Renal cortical epithelial cell (primary cell): ENCODE results near the gene STARD4. TPM values are rescaled to one million over a fixed set of nuclear protein-coding genes. Genes with fewer than 3 reads are reported as not detected.

ENCODE experiments used
- DNase-seq: peaks from one replicate; pipeline ENCODE4 v3.0.0-alpha.2; 2011; ENCODE audit warnings: low read depth
- total RNA-seq: library from RNA; depleted of rRNA; stranded (reverse); fragments of >200 nt; gene quantifications from 2 replicates; pipeline ENCODE4 v1.2.3, GENCODE V29; 2014

STARD4 gene
- total RNA-seq, 1 donor from 2014 or later = 29.5 TPM

DNA sequence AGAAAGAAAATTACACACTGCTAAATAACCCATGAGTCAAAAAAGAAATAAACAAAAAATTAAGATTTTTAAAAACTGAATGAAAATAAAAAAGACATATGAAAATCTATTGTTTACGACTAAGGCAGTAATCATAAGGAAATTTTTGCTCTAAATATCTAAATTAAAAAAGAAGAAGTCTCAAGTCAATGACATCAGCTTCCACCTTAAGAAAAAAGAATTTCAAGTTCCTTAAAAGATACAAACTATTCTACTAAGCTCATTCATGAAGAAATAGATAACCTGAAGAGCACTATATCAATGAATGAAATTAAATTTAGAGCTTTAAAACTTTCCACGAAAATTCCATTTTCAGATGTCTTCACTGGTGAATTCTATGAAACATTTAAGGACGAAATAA lies 15.7 kb upstream of the STARD4 start:
- no peak for DNase-seq

DNA sequence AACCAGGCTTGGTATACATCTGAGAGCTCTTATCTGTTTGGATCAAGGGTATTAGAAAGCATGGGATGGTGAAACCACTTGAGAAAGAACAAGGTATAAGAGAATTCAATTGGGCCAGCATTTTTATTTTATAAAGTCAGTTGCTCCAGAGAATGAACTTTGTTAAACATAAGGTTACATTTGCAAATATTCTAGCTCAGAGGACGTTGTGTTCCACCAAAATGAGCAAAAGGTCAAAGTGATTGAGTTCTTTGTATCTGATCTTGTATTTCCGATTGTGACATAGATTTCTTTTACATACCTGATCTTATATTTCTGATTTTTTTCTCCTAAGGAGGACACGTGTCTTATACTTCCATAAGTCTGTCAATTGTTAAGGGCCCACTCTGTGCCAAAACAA lies 8.6 kb upstream of the STARD4 start:
- DNase-seq = no peak

DNA sequence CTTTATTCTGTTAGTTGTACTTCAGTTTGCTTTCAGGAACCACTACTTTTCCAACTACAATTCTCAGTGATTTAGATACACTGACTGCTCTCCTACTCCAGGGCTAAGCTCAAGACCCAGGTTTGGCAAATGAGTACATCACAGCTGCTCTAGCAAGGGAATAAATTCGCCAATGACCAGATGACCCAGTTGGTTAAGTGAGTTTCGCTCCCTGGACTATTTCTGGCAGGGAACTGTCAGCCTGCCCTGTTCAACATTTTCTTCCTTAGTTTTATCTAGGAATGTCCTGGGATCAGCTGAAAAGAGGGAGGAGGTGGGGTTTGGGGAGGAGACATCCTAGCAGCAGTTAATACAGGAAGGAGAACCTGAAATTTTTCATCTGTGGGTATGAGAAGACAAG lies 6.4 kb upstream of the STARD4 start:
- DNase-seq = no peak

DNA sequence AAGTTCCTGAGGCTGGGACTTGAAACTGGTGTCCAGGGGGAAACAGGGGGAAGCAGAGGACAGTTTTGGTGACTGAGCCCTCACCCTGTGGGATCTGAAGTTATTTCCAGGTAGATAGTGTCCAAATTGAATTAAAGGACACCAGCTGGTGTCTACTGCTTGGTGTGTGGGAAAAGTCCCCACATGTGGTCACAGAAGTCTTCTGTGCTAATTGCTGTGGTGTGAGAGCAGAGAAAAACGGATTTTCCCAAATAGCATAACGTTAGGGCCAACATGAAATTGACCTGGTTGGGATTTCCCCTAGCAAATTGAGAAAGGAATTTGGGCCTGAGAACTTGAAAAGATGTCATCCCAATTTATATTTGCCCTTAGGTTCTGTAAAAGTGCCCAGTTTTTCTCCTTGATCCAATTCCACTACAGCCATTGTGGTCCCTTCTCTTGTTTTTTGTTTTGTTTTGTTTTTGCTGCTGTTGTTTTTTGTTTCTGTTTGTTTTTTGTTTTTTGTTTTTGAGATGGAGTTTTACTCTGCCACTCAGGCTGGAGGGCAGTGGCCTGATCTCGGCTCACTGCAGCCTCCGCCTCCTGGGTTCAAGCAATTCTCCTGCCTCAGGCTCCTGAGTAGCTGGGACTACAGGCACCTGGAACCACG lies 5.6 kb upstream of the STARD4 start:
- DNase-seq = no peak

DNA sequence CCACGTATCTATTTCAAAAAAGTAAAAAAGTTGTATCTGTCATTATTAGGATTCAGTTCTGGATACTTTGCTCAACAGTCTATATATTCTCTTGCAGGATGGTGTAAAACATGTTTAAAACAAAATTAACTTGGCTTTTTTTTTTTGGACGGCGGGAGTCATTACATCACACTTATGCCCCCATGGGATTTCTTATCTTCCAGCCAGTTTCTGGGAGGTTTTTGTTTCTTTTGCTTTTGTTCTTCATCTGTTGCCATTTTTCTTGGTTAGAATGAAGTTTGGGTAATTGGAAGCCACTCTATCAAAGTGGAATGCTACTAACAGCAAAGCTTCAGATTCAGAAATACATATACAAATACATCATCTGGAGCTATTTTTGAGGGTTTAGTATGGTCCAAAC lies 1.8 kb upstream of the STARD4 start:
- DNase-seq = no peak

DNA sequence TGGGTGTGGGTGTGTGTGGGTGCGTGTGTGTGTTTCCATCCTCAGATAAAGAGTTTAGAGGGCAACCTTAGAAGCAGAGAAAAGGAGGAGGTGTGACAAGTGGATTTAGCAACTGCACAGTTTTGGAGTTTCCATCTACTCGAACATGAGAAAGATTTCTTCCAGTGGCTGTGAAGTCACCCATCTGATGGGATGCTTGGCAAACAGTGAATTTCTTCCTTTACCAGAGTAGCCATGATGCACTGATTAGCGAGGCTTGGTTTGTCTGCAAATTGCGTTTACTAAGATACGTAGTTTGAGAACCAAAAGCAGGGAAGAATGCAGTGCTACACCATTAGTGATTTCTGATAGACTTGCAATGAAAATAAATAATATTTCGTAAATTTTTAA lies 791 bp upstream of the STARD4 start:
- no peak for DNase-seq

DNA sequence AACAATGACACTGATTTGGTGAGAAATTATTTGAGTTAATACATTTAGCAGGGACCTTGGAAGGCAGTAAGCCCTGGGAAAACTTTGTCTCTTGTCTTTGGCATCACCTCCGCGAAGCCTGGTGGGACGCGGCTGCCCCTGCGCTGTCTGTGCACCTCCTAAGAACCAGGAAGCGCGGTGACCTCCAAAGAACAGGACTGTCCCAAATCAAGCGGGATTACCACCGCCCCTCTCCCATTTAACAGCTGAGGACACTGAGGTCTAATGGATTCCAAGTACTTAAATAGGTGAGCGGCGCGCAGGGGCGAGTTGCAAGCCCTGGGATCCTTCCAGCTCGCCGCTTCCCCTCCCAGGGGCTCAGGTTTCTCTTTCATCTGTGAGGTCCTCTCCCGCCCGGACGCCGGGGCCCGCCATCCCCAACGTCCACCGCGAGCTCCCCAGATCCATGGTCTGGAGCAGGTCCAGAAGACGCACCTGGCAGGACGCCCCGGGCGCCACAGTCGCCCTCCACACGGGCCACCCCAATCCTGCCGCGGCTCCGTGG lies 432 bp downstream of the STARD4 start:
- no peak for DNase-seq

DNA sequence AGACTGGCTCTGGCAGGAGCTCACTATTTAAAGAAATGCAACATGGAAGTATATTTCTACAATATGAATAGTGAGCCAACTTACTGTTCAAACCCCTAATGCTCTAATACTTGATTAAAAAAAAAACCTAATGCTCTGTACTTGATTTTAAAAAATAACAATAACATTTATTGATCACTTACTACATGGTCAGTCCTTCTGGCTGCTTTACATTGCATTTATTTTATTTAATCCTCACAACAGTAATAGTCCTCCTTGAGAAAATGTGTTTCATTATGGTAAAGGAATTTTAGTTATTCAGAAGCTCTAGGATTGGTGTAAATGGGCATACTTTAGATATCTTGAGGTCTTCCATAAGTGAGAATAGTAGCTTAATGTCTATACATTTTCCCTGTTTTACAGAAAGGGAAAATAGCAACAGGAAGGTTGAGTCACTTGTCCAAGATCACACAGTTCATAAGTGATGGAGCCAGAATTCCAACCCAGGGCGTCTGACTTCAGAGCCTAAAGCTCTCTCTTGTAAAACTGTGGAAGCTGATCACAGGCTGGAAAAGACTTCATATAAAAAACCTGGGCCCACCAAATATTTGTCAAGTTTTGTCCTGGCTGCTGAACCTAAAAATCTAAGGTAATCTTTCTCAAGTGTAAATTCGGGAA lies 1.0 kb downstream of the STARD4 start:
- peak; percentile 43 for DNase-seq

DNA sequence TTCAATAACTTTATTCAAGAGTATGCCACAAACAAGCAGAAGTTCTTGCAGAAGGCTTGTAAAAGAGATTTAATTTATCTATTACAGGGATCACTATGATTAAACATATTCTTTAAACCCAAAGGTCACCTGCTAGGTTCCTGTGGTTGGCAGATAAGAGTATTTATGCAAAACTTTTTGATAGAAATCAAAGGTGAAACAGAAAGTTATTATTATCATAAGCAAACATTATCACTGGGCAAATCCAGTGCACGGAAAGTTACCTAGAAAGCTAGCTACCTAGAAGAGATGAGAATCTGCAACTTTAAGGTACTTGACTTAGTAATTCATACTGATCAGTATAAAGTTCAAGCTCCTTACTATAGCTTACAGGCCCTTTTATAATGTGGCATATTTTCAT lies 3.2 kb downstream of the STARD4 start:
- no peak for DNase-seq

DNA sequence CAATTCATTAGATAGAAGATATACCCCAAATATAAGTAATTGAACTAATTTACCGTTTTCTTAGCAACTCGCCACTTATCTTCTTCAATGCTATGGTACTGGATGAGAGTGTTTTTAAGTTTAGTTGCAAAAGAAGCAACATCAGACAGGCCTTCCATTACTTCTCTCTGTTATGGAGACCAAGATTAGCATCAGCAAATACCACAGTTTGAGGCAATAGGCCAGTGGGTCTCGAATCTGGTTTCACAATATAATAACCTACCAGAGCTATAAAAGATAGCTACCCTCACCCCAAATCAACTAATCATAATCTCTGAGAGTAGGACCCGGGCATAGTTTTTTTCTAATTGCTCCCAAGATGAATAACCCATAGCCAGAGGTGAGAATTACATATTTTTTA lies 5.1 kb downstream of the STARD4 start:
- DNase-seq = no peak

DNA sequence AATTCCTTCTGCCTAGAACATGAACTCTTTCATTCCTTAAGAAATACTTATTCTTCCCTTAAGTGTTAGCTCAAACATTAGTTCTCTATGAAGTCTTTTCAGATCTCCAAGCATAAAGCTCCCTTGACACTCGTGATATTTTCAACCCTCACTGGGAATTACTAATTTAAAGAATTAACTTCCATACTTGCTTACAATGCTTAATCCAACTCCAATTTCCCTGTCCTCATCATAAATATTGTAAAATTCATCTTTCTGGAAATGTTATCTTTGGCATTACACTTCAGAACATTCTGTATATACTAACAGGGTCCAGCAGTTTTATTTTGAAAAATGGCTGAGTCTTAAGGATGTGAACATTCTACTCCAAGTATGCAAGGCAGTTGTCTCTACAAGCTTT lies 7.2 kb downstream of the STARD4 start:
- no peak for DNase-seq

DNA sequence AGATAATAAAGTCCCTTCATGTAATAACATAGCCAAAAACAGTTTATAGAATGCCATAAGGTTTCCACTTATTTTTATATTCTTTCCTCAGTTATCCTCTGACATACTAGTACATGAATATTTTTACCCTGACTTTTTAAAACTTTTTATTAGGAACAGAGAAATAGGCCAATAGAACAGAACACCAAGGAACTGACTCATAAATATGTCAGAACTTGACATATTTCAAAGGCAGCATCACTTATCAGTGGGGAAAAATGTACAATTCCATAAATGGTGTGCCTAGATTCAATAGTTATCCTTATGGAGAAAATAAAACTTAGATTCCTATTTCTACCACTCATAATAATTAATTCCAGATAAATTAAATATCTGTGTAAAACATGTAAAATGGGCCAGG lies 9.4 kb downstream of the STARD4 start:
- DNase-seq = no peak

DNA sequence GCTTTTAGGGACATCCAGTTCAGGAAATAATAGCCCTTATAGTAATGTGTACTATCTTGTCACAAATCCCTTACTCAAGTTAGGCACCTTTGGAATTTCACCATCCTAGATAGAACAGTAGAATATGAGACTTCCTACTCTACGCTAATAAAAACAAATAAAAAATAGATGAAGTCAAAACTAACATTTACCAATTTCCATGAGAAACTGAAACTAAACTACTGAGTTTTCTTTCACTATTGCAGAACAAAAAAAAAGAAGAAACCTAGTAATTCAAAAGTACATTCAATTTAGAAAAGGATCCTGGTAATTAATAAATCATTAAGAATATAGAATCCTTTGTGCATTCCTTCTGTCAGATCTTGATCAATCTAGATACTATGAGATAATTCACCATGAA lies 14.0 kb downstream of the STARD4 start:
- DNase-seq = no peak

DNA sequence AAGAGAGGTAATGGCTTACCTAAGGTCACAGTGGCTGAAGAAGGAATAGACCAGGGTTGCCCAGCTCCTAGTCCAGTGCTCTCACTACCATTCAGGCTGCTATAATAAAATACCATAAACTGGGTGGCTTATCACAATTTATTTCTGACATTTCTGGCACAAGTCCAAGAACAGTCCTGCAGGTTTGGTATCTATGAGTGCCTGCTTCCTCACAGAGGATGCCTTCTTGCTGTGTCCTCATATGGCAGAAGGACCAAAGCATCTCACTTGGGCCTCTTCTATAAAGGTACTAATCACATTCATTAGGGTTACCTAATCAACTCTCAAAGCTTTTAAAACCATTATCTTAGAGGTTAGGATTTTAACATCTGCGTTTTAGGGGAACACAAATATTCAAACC lies 17.2 kb downstream of the STARD4 start:
- DNase-seq = no peak

DNA sequence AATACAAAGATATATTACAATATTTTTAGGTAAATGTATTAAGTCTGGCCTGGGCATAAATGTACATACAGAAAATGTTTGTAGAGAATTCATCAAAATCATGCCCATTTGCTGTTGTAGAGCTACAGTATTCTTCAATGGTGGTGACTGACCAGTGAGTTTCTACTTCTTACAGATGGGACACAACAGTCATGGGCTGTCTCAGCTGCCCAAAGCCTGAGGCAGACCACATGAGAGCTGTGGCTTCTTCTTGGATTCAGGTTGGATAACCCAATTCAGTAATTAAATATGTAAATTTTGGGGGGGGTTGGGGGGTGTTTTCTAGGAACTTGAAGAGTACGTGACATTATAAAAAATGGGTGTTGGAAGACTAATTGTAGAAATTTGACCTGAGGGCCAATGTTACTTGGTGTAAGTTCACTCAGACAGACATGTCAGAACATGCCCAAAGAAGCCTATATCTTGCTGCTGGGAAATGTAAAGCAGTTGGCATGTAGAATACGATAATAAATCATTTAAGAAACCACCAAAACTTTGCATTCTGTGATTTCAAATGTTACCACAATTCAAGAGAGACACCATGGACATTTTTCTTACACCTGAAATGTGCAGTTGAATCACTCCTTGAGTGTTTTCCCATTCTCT lies 17.9 kb downstream of the STARD4 start:
- no peak for DNase-seq

DNA sequence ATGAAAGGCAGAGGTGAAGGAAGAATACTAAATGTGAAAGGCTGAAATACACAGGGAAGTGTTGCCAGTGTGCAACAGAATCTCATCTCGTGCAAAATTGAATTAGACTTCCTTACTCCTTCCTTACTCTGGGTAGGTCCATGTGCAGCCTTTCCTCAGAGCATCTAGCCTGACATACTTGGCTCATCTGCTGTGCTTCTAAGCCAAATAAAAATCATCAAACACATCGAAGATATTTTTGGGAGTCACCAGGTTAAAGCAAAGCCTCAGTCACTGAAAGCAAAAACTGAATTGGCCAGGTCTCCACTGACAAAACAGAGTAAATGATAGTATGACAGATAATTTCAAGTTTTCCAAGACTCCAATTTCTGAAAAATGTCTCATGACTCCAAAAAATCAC lies 19.3 kb downstream of the STARD4 start:
- DNase-seq = no peak

DNA sequence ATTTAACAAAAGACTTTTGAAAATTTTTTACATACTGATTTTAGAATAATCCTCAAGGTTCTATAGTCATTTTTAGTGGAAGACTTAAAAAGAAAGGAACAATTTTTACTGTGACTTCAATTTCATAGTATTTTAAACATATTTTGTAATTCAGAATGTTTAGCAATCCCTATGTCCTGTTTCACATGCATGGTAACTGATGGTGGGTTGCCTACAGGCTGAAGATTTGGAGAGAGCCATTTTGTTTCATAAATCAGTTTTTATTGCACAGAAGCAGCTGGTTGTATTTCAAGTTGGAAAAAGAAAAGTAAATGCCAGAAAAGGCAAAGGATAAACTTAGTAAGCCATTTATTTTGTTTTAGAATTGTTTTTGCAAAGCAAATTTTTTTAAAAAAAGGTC lies 24.0 kb downstream of the STARD4 start:
- DNase-seq = no peak

DNA sequence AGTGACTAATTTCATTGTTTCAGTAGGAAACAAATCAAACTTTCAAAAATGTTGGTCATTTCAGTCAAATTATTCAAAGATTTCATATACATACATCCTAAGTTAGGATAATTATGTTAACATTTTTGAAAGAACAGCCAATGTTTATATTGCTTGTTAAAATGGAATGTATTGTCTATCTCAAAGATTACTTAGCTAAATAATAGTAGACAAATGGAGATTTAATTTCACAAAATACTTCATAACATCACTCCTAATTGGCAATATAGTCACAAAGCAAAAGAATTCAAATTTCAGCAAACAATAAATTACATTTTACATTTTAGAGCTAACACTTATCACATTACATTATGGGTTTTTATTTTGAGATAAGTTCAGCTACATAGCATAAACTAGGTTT lies 25.4 kb downstream of the STARD4 start:
- no peak for DNase-seq

DNA sequence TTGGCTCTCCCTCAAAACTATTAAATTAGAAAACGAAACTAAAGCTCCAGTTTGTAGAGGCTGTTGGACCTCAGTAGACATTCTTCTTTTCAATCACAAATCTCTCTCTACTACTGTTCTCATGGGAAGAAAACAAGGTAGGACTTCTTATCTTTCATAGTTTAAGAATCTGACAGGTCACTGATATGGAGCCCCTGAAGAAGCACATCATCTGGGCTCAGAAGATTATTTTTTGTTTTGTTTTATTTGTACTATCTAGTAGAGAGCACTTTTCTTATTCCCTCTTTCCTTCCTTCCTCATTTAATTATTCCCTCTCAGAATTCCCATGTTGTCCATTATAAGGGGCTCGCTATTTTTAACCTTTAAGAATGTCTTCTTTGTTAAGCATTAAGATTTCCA lies 26.3 kb downstream of the STARD4 start:
- no peak for DNase-seq

DNA sequence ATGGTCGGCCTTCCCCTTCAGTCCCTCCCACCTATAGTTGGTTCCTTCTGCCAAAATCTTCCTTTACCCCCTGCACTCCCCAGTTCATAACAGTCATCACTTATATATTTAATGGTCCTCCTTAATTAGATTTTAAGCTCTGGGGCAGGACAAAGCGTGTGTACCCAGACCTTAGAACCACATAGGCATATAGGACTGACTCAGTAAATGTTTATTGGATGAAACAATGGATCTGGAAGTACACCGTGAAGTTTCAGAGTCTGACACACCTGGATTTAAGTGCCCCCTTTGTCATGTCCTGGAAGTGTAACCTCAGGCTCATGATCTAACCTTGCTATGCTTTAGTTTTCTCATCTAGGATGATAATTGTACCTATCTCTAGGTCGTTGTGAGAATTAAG lies 32.0 kb downstream of the STARD4 start:
- DNase-seq = no peak

DNA sequence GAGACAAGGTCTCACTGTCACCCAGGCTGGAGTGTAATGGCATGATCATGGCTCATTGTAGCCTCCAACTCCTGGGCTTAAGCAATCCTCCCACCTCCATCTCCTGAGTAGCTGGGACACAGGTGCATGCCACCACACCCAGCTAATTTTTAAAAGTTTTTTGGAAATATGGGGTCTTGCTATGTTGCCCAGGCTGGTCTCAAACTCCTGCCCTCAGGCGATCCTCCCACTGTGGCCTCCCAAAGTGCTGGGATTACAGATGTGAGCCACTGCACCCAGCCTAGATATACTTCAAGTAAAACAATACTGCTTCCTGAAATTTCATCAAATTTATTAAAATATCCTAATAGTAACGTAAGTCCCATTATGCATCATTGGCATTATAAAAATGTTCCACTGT lies 33.4 kb downstream of the STARD4 start:
- no peak for DNase-seq

DNA sequence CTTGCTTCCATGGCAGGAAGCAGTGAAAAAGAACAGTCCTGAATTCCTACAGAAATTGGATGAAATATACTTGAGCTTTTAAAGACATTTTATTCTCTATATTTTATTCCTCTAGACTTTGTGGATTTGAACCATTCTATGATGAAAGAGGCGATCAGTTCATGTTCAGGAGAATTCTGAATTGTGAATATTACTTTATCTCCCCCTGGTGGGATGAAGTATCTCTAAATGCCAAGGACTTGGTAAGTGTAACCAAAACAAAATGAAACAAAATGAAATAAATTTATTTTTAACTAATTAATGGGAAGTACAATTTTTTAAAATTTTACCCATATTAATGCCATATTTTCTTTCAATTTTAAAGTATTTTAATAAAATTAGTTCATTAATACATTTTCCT lies 34.1 kb downstream of the STARD4 start:
- DNase-seq = no peak

DNA sequence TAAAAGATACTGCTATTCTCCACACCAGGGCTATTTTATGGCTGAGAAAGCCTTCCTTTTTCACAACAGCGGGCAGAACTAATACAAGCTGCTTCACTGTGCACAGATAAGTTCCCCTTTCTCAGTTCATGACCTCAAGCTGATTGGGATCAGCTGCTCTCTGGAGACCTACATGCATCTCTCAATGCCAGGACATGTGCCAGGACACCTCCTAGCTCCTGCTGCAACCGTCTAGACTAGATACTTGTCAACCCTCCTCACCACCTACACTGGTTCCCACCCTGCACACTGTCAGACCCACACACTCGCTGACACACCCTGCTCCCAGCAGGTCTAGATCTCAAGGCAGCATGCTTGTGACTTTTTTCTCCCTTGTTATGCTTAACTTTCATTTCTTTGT lies 39.8 kb downstream of the STARD4 start:
- no peak for DNase-seq
